ENCODE results near the gene PCDH12. TPM values are rescaled to one million over a fixed set of nuclear protein-coding genes. Genes with fewer than 3 reads are reported as not detected.

Gene PCDH12
- polyA plus RNA-seq, 1 of the 3 experiments (the other 2 are of a cell fraction), result 0.02 TPM

GRCh38 chr5:141992349-141992963, 34.5 kb upstream of the PCDH12 start:
- H3K27ac ChIP-seq (ENCODE audit: low read depth in 2 of 2, low read length in 1 of 2), result no peak overlapping the region
- H3K4me2 ChIP-seq, result no peak overlapping the region
- H3K9me3 ChIP-seq, result no peaks in the 10 kb centered on the region
- peak; percentile 65 for DNase-seq
- no peaks in the 10 kb centered on the region for H3K27me3 ChIP-seq (ENCODE audit: insufficient read depth)
- H3K9me2 ChIP-seq, result no peaks in the 10 kb centered on the region
- POLR2A ChIA-PET, result no interaction called here
- H2AFZ ChIP-seq (ENCODE audit: low read depth), result no peak overlapping the region
- H3K4me1 ChIP-seq (ENCODE audit: control insufficient read depth in 1 of 2, insufficient read depth in 2 of 2, low read depth in 1 of 2, low read length in 1 of 2), result no peaks in the 10 kb centered on the region
- H3K4me3 ChIP-seq (ENCODE audit: low read depth in 2 of 2, low read length in 1 of 2), result no peak overlapping the region; a peak in 1 of 4 replicates
- no peak overlapping the region for H3K9ac ChIP-seq
- WGBS (ENCODE audit: low lambda C conversion rate), result 27% methylated on average over 2 of the region's 2 CpGs
- CTCF ChIA-PET, result interaction anchor here (0.6 to 11.6 kb wide), 22 partner anchors 8 to 330 kb away, joined by 3 to 164 read pairs (median 4); partner anchors contain the start of genes GNPDA1 and RNF14
- H4K20me1 ChIP-seq (ENCODE audit: insufficient read depth), result peaks cover 9% of the 10 kb centered on the region
- H3F3A ChIP-seq (replicated peaks; ENCODE audit: insufficient read depth), result peaks cover 15% of the 10 kb centered on the region
- peaks cover 35 to 63% of the 10 kb centered on the region in 2 experiments for H3K36me3 ChIP-seq (replicated peaks in 1 of 2; ENCODE audit: control insufficient read depth in 1 of 2, insufficient read depth in 2 of 2, low read length in 1 of 2)
- no peak for TF ChIP-seq MAX (IDR thresholded peaks at IDR 0.05; ENCODE audit: low read depth)
- no peak for TF ChIP-seq ELF1 (IDR thresholded peaks at IDR 0.05)
- peak; percentile 75 for TF ChIP-seq RAD21 (IDR thresholded peaks at IDR 0.05; ENCODE audit: low read length)
- peak; percentile 61 for TF ChIP-seq SMC3 (IDR thresholded peaks at IDR 0.05; ENCODE audit: low read depth, low read length)
- no peak for TF ChIP-seq RCOR1 (IDR thresholded peaks at IDR 0.05; ENCODE audit: low read length)
- TF ChIP-seq EZH2phosphoT487 (IDR thresholded peaks at IDR 0.05; ENCODE audit: borderline replicate concordance, low read depth), result no peak
- peak; percentile 90 for TF ChIP-seq CTCF (IDR thresholded peaks at IDR 0.05)
- no peak for TF ChIP-seq TEAD4 (IDR thresholded peaks at IDR 0.05; ENCODE audit: borderline replicate concordance, insufficient read depth)
- no peaks in the 10 kb centered on the region for H3K79me2 ChIP-seq (ENCODE audit: insufficient read depth)

- Histone ChIP-seq H3K9me3 (no peaks in the 10 kb centered on the region), H3K4me3 (ENCODE audit: low read depth in 2 of 2, low read length in 1 of 2) (no peak overlapping the region), H3K27me3 (ENCODE audit: insufficient read depth) (no peaks in the 10 kb centered on the region), H3K27ac (ENCODE audit: low read depth in 2 of 2, low read length in 1 of 2) (no peak overlapping the region), H3K9ac (no peak overlapping the region), H3K79me2 (ENCODE audit: insufficient read depth) (no peaks in the 10 kb centered on the region), H3F3A (replicated peaks; ENCODE audit: insufficient read depth) (peaks cover 18% of the 10 kb centered on the region), H4K20me1 (ENCODE audit: insufficient read depth) (peaks cover 9% of the 10 kb centered on the region), H3K4me1 (ENCODE audit: control insufficient read depth in 1 of 2, insufficient read depth in 2 of 2, low read depth in 1 of 2, low read length in 1 of 2) (no peaks in the 10 kb centered on the region), H3K36me3 (replicated peaks in 1 of 2; ENCODE audit: control insufficient read depth in 1 of 2, insufficient read depth in 2 of 2, low read length in 1 of 2) (peaks cover 48 to 73% of the 10 kb centered on the region in 2 experiments), H3K9me2 (no peaks in the 10 kb centered on the region), H2AFZ (ENCODE audit: low read depth) (no peak overlapping the region), H3K4me2 (no peak overlapping the region)
- TF ChIP-seq TEAD4 (IDR thresholded peaks at IDR 0.05; ENCODE audit: borderline replicate concordance, insufficient read depth), result no peak
- TF ChIP-seq GATA2 (CRISPR knock-in tag; IDR thresholded peaks at IDR 0.05), result no peak
- no peak for TF ChIP-seq FOSL2 (IDR thresholded peaks at IDR 0.05; ENCODE audit: borderline replicate concordance, low read depth)
- TF ChIP-seq RCOR1 (IDR thresholded peaks at IDR 0.05; ENCODE audit: low read length), result no peak
- TF ChIP-seq JUND (IDR thresholded peaks at IDR 0.05), result no peak
- TF ChIP-seq RXRA (IDR thresholded peaks at IDR 0.05; ENCODE audit: borderline replicate concordance, low read depth), result no peak
- no peak for TF ChIP-seq TAF1 (IDR thresholded peaks at IDR 0.05; ENCODE audit: borderline replicate concordance, low read depth, low read length)
- no peak for TF ChIP-seq FOXJ3 (CRISPR knock-in tag; IDR thresholded peaks at IDR 0.05)
- TF ChIP-seq EZH2phosphoT487 (IDR thresholded peaks at IDR 0.05; ENCODE audit: borderline replicate concordance, low read depth), result no peak
- TF ChIP-seq EP300 (IDR thresholded peaks at IDR 0.05; ENCODE audit: borderline replicate concordance in 1 of 2, low read depth in 1 of 2, low read length in 1 of 2), result no peak
- DNase-seq, result no peak
- ChIA-PET POLR2A (interaction anchor here (0.6 to 0.7 kb wide), 2 partner anchors 179 to 333 kb away, joined by 3 read pairs; no protein-coding TSS in a partner anchor), CTCF (interaction anchor here (0.6 to 11.6 kb wide), 12 partner anchors 8 to 339 kb away, joined by 3 to 164 read pairs (median 8); partner anchors contain the start of genes GNPDA1 and RNF14)
- 11% methylated on average over 1 of the region's 1 CpG for WGBS (ENCODE audit: low lambda C conversion rate)
Observed at GRCh38 chr5:141989720-141990119, 31.7 kb upstream of the PCDH12 start.

All from SK-N-SH (cell line).